HepG2 (cell line): ENCODE measurements around the gene SKI. TPM values are rescaled to one million over a fixed set of nuclear protein-coding genes. Genes with fewer than 3 reads are reported as not detected.

Experiments used
- EED ChIP-seq: sonication (generic); formaldehyde crosslinking; IDR thresholded peaks from 2 replicates; pipeline ENCODE4 v1.5.0; 2020; ENCODE audit warnings: mild to moderate bottlenecking, missing genetic modification reagents
- HNRNPH1 ChIP-seq: fragments of 200-400 bp; formaldehyde crosslinking; optimal IDR thresholded peaks from 2 replicates; pipeline ENCODE3; 2017; ENCODE audit warnings: mild to moderate bottlenecking, low read depth, low read length
- SUZ12 ChIP-seq: fragments of 150-350 bp; IDR thresholded peaks from 2 replicates; pipeline ENCODE4 v1.6.1; 2014; ENCODE audit warnings: low read depth, low read length
- TBP ChIP-seq: sonication (generic); formaldehyde crosslinking; IDR thresholded peaks from 2 replicates; pipeline ENCODE4 v1.5.0; 2020; ENCODE audit warnings: missing genetic modification reagents
- ZFP37 ChIP-seq: sonication (generic); formaldehyde crosslinking; IDR thresholded peaks from 2 replicates; pipeline ENCODE4 v1.4.0; 2020; ENCODE audit warnings: missing genetic modification reagents, borderline replicate concordance
- ZMYM2 ChIP-seq: sonication (generic); formaldehyde crosslinking; IDR thresholded peaks from 2 replicates; pipeline ENCODE4 v1.8.0; 2022; ENCODE audit warnings: mild to moderate bottlenecking, missing genetic modification reagents
- ZNF224 ChIP-seq: sonication (generic); formaldehyde crosslinking; IDR thresholded peaks from 2 replicates; pipeline ENCODE4 v1.5.0; 2020; ENCODE audit warnings: mild to moderate bottlenecking, missing genetic modification reagents
- ZNF326 ChIP-seq: sonication (generic); formaldehyde crosslinking; IDR thresholded peaks from 2 replicates; pipeline ENCODE4 v1.4.0; 2020; ENCODE audit warnings: missing genetic modification reagents, borderline replicate concordance
- ZNF431 ChIP-seq: sonication (generic); formaldehyde crosslinking; IDR thresholded peaks from 2 replicates; pipeline ENCODE4 v1.9.0; 2022; ENCODE audit warnings: missing genetic modification reagents, low read depth, mild to moderate bottlenecking, borderline replicate concordance
- ZNF577 ChIP-seq: sonication (generic); formaldehyde crosslinking; IDR thresholded peaks from 2 replicates; pipeline ENCODE4 v1.4.0; 2020; ENCODE audit warnings: mild to moderate bottlenecking, low read depth, missing genetic modification reagents, borderline replicate concordance
- ZNF720 ChIP-seq: sonication (generic); formaldehyde crosslinking; IDR thresholded peaks from 2 replicates; pipeline ENCODE4 v1.4.0; 2020; ENCODE audit warnings: missing genetic modification reagents
- polyA plus RNA-seq, 8 experiments: library from polyadenylated mRNA; depleted of rRNA in 3 of 8; stranded (reverse) in 7 of 8; unstranded in 1 of 8; fragments of >200 nt; fragmentation: Illumina TruSeq in 4 of 8; extraction: Trizol in 4 of 8; gene quantifications; 2 replicates each; pipeline versions ENCODE4 v1.2.1 to v1.2.3, GENCODE V29; 2011 to 2016; ENCODE audit warnings: low read depth in 4 of 8, missing spikeins in 1 of 8, mixed read lengths in 1 of 8; ENCODE audit not compliant: insufficient read depth in 1 of 8
- total RNA-seq, 5 experiments: library from RNA; depleted of rRNA; stranded (reverse); fragments of >200 nt; fragmentation: Illumina TruSeq; extraction: Trizol; gene quantifications; 2 replicates each; pipeline ENCODE4 v1.2.3, GENCODE V29; 2016; ENCODE audit warnings: low read depth in 1 of 5
- TF ChIP-seq, protein P1 (sequence below): sonication (generic); formaldehyde crosslinking; IDR thresholded peaks from 2 replicates; pipeline ENCODE4 v1.4.0; 2020; ENCODE audit warnings: missing genetic modification reagents, low read depth, mild to moderate bottlenecking, borderline replicate concordance
- TF ChIP-seq, protein P2 (sequence below): sonication (generic); formaldehyde crosslinking; IDR thresholded peaks from 2 replicates; pipeline ENCODE4 v1.5.0; 2020; ENCODE audit warnings: missing genetic modification reagents
- TF ChIP-seq, protein P3 (sequence below): sonication (generic); formaldehyde crosslinking; IDR thresholded peaks from 2 replicates; pipeline ENCODE4 v1.4.0; 2020; ENCODE audit warnings: low read depth, missing genetic modification reagents
- TF ChIP-seq, protein P4 (sequence below): sonication (generic); formaldehyde crosslinking; IDR thresholded peaks from 2 replicates; pipeline ENCODE4 v1.5.0; 2020; ENCODE audit warnings: mild to moderate bottlenecking, missing genetic modification reagents
- TF ChIP-seq, protein P5 (sequence below): IDR thresholded peaks from 2 replicates; pipeline ENCODE4 v1.6.1; 2016
- TF ChIP-seq, protein P6 (sequence below): sonication (generic); formaldehyde crosslinking; IDR thresholded peaks from 2 replicates; pipeline ENCODE4 v1.9.0; 2022; ENCODE audit warnings: low read depth, missing genetic modification reagents

SKI gene
- total and polyA plus RNA-seq, 2 of the 13 experiments (the other 11 are each of a cell fraction or from before 2014, with no cell fraction given), result 4.7 to 6.9 TPM

DNA sequence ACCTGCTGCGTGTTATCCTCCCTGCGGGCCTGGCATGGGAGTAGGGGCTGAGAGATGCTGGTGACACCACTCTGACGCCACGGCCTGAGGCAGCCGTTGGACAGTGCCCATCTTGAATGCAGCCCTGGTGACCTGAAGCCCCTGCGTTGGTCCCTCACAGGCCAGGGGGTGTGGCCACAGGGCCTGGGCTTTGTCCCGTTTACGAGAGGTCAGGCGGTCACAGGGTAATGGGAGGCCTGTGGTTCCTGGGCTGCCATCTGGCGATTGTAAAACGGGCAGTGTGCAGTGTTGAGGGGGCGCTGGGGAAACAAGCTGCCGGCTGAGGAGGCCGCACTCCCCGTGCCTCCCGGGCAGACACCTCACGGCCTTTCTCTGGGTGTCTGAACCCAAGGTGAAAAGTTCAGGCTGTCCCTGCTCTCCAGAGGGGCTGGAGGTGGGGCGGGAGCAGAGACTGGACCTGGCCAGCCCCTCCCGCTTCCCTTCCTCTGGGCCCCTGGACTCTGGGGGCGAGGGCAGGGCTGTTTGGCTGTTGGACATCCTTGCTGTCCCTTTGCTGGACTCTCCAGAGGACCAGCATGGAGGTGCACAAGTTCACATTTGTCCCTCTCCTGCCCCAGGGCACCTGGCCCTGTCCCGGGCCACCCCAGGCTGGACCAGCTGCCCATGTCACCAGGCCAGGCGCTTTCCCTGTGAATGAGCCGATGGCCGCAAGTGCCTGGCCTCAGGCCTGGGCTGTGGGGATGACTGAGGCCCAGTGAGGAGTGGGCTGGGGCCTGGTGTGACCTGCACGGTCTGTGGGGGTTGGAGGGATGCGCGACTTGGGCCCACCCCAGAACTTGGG lies 42.4 kb downstream of the SKI start (continued):
- no peak for TF ChIP-seq ZNF577 (CRISPR knock-in tag)
- TF ChIP-seq, protein P1, sequence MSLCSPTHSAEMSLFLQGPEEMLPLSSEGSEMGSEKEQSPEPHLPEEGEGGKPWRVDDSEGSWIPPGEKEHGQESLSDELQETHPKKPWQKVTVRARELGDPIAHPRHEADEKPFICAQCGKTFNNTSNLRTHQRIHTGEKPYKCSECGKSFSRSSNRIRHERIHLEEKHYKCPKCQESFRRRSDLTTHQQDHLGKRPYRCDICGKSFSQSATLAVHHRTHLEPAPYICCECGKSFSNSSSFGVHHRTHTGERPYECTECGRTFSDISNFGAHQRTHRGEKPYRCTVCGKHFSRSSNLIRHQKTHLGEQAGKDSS (CRISPR knock-in tag), result no peak
- no peak for TF ChIP-seq ZNF720 (CRISPR knock-in tag)
- TF ChIP-seq, protein P2, sequence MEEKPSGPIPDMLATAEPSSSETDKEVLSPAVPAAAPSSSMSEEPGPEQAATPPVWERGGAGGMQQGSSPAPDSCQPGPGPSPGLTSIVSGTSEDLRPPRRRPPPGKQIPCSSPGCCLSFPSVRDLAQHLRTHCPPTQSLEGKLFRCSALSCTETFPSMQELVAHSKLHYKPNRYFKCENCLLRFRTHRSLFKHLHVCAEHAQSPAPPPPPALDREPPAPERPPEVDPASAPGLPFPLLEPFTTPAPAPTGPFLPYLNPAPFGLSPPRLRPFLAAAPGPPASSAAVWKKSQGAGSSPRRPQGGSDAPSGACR (CRISPR knock-in tag), result no peak
- no peak for TF ChIP-seq SUZ12
- TF ChIP-seq ZNF431 (CRISPR knock-in tag), result no peak
- TF ChIP-seq HNRNPH1, result no peak
- no peak for TF ChIP-seq EED
- TF ChIP-seq, protein P3, sequence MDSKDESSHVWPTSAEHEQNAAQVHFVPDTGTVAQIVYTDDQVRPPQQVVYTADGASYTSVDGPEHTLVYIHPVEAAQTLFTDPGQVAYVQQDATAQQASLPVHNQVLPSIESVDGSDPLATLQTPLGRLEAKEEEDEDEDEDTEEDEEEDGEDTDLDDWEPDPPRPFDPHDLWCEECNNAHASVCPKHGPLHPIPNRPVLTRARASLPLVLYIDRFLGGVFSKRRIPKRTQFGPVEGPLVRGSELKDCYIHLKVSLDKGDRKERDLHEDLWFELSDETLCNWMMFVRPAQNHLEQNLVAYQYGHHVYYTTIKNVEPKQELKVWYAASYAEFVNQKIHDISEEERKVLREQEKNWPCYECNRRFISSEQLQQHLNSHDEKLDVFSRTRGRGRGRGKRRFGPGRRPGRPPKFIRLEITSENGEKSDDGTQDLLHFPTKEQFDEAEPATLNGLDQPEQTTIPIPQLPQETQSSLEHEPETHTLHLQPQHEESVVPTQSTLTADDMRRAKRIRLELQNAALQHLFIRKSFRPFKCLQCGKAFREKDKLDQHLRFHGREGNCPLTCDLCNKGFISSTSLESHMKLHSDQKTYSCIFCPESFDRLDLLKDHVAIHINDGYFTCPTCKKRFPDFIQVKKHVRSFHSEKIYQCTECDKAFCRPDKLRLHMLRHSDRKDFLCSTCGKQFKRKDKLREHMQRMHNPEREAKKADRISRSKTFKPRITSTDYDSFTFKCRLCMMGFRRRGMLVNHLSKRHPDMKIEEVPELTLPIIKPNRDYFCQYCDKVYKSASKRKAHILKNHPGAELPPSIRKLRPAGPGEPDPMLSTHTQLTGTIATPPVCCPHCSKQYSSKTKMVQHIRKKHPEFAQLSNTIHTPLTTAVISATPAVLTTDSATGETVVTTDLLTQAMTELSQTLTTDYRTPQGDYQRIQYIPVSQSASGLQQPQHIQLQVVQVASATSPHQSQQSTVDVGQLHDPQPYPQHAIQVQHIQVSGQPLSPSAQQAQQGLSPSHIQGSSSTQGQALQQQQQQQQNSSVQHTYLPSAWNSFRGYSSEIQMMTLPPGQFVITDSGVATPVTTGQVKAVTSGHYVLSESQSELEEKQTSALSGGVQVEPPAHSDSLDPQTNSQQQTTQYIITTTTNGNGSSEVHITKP (CRISPR knock-in tag), result no peak
- TF ChIP-seq ZMYM2 (CRISPR knock-in tag), result peak; percentile 58; the same call in 1 of the 2 replicates
- no peak for TF ChIP-seq TBP (CRISPR knock-in tag)
- no peak for TF ChIP-seq ZNF326 (CRISPR knock-in tag)
- TF ChIP-seq, protein P4, sequence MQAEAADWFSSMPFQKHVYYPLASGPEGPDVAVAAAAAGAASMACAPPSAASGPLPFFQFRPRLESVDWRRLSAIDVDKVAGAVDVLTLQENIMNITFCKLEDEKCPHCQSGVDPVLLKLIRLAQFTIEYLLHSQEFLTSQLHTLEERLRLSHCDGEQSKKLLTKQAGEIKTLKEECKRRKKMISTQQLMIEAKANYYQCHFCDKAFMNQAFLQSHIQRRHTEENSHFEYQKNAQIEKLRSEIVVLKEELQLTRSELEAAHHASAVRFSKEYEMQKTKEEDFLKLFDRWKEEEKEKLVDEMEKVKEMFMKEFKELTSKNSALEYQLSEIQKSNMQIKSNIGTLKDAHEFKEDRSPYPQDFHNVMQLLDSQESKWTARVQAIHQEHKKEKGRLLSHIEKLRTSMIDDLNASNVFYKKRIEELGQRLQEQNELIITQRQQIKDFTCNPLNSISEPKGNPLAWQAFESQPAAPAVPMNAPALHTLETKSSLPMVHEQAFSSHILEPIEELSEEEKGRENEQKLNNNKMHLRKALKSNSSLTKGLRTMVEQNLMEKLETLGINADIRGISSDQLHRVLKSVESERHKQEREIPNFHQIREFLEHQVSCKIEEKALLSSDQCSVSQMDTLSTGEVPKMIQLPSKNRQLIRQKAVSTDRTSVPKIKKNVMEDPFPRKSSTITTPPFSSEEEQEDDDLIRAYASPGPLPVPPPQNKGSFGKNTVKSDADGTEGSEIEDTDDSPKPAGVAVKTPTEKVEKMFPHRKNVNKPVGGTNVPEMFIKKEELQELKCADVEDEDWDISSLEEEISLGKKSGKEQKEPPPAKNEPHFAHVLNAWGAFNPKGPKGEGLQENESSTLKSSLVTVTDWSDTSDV, result 0 out of 2 replicates have a peak, but pooled peaks have one; percentile 59
- TF ChIP-seq, protein P5, sequence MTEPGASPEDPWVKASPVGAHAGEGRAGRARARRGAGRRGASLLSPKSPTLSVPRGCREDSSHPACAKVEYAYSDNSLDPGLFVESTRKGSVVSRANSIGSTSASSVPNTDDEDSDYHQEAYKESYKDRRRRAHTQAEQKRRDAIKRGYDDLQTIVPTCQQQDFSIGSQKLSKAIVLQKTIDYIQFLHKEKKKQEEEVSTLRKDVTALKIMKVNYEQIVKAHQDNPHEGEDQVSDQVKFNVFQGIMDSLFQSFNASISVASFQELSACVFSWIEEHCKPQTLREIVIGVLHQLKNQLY, result no peak
- 0 out of 2 replicates have a peak, but pooled peaks have one; percentile 6 for TF ChIP-seq ZNF224 (CRISPR knock-in tag)
- TF ChIP-seq, protein P6, sequence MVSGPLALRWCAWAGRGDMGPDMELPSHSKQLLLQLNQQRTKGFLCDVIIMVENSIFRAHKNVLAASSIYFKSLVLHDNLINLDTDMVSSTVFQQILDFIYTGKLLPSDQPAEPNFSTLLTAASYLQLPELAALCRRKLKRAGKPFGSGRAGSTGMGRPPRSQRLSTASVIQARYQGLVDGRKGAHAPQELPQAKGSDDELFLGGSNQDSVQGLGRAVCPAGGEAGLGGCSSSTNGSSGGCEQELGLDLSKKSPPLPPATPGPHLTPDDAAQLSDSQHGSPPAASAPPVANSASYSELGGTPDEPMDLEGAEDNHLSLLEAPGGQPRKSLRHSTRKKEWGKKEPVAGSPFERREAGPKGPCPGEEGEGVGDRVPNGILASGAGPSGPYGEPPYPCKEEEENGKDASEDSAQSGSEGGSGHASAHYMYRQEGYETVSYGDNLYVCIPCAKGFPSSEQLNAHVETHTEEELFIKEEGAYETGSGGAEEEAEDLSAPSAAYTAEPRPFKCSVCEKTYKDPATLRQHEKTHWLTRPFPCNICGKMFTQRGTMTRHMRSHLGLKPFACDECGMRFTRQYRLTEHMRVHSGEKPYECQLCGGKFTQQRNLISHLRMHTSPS, result peak; percentile 65; the same call in 1 of the 2 replicates
- TF ChIP-seq ZFP37 (CRISPR knock-in tag), result no peak
